H1 (cell line): ENCODE results near the gene PA2G4. TPM values are rescaled to one million over a fixed set of nuclear protein-coding genes. Genes with fewer than 3 reads are reported as not detected.

Experiments
- CTCF ChIA-PET: fragments of 300-600 bp; sonication (Branson Sonifier 250); formaldehyde crosslinking; loops from one replicate; lab custom pipeline; 2021; ENCODE audit not compliant: partially characterized antibody; lab: Charles Lee
- POLR2A ChIA-PET: fragments of 300-600 bp; sonication (Branson Sonifier 250); formaldehyde crosslinking; loops from one replicate; lab custom pipeline; 2021; ENCODE audit warnings: inconsistent platforms; ENCODE audit not compliant: partially characterized antibody; lab: Charles Lee
- DNase-seq, 2 experiments: peaks; one replicate each; pipeline versions ENCODE4 v3.0.0 to v3.0.0-alpha.2; 2010 to 2022; ENCODE audit warnings: low spot score in 2 of 2, low read depth in 1 of 2, mixed read lengths in 1 of 2
- FAIRE-seq: peaks from 2 replicates; lab custom pipeline; 2011; peaks lifted over from hg19 to GRCh38; lab: Jason Lieb, UNC
- H2AFZ ChIP-seq: 2 replicates; pipeline ENCODE4 v1.8.1; 2012; ENCODE audit warnings: low read length, inconsistent platforms
- H2AK5ac ChIP-seq: 2 replicates; pipeline ENCODE4 v1.6.1; 2013; ENCODE audit warnings: low read depth, low read length
- H2BK120ac ChIP-seq: replicated peaks from 2 replicates; pipeline ENCODE3; 2013; ENCODE audit warnings: low read depth, low read length, inconsistent platforms
- H2BK12ac ChIP-seq: 2 replicates; pipeline ENCODE4 v1.6.1; 2013; ENCODE audit warnings: low read depth, low read length
- H2BK15ac ChIP-seq: 2 replicates; pipeline ENCODE4 v1.6.1; 2013; ENCODE audit warnings: low read length
- H2BK20ac ChIP-seq: 2 replicates; pipeline ENCODE4 v1.6.1; 2013; ENCODE audit warnings: low read length
- H2BK5ac ChIP-seq: 2 replicates; pipeline ENCODE4 v1.6.1; 2013; ENCODE audit warnings: low read depth, low read length
- H3K14ac ChIP-seq: 2 replicates; pipeline ENCODE4 v1.6.1; 2013; ENCODE audit warnings: inconsistent platforms; ENCODE audit not compliant: insufficient read length
- H3K18ac ChIP-seq: 2 replicates; pipeline ENCODE4 v1.6.1; 2013; ENCODE audit warnings: low read length; ENCODE audit errors: extremely low read depth
- H3K23ac ChIP-seq: 2 replicates; pipeline ENCODE4 v1.6.1; 2013; ENCODE audit warnings: inconsistent platforms; ENCODE audit not compliant: insufficient read length
- H3K23me2 ChIP-seq: 2 replicates; pipeline ENCODE4 v1.6.1; 2013; ENCODE audit warnings: low read depth, low read length
- H3K27ac ChIP-seq: 2 replicates; pipeline ENCODE4 v1.6.1; 2011; ENCODE audit warnings: low read depth, low read length, inconsistent platforms
- H3K27me3 ChIP-seq, 4 experiments: replicated peaks in 1 of 4; 1 replicate in 1 of 4; 2 replicates in 3 of 4; pipeline versions ENCODE4 v1.6.1 to v1.8.1; 2011 to 2013; ENCODE audit warnings: low read length in 3 of 4, mild to moderate bottlenecking in 3 of 4, inconsistent platforms in 2 of 4, mixed read lengths in 2 of 4, moderate library complexity in 1 of 4; ENCODE audit not compliant: control insufficient read depth in 3 of 4, insufficient read depth in 3 of 4; ENCODE audit errors: extremely low read depth in 1 of 4
- H3K36me3 ChIP-seq, 4 experiments: 2 replicates each; pipeline versions ENCODE4 v1.6.1 to v1.8.1; 2011 to 2013; ENCODE audit warnings: mild to moderate bottlenecking in 4 of 4, low read length in 3 of 4, moderate library complexity in 2 of 4, control low read depth in 1 of 4, inconsistent platforms in 1 of 4; ENCODE audit not compliant: insufficient read depth in 4 of 4, control insufficient read depth in 2 of 4
- H3K4ac ChIP-seq: replicated peaks from 2 replicates; pipeline ENCODE3; 2013; ENCODE audit warnings: low read length, low read depth, mixed read lengths, inconsistent platforms; ENCODE audit not compliant: insufficient read length
- H3K4me1 ChIP-seq, 4 experiments: replicated peaks in 1 of 4; 1 replicate in 1 of 4; 2 replicates in 3 of 4; pipeline versions ENCODE4 v1.6.1 to v1.8.1; 2011 to 2013; ENCODE audit warnings: low read length in 3 of 4, inconsistent platforms in 2 of 4, mixed read lengths in 1 of 4; ENCODE audit not compliant: insufficient read depth in 4 of 4, control insufficient read depth in 3 of 4
- H3K4me2 ChIP-seq, 2 experiments: 2 replicates each; pipeline versions ENCODE4 v1.6.1 to v1.8.1; 2011 to 2013; ENCODE audit warnings: low read depth in 2 of 2, low read length in 2 of 2, control low read depth in 1 of 2, inconsistent platforms in 1 of 2, mild to moderate bottlenecking in 1 of 2; ENCODE audit not compliant: insufficient read depth in 1 of 2
- H3K4me3 ChIP-seq, 4 experiments: fragments of 200-600, 300-600 bp in 1 of 4; sonication (generic), shearing (Covaris generic), sonication (Bioruptor Twin) in 1 of 4; 2 replicates each; pipeline versions ENCODE4 v1.5.1 to v1.8.1; 2011 to 2016; ENCODE audit warnings: low read length in 4 of 4, low read depth in 3 of 4, control low read depth in 2 of 4, inconsistent platforms in 2 of 4, mild to moderate bottlenecking in 2 of 4, mixed read lengths in 1 of 4, moderate library complexity in 1 of 4; ENCODE audit not compliant: insufficient read depth in 2 of 4; ENCODE audit errors: extremely low read depth in 1 of 4
- H3K56ac ChIP-seq: replicated peaks from 2 replicates; pipeline ENCODE3; 2013; ENCODE audit warnings: low read depth, mild to moderate bottlenecking, mixed read lengths, low read length, inconsistent platforms; ENCODE audit not compliant: insufficient read length
- H3K79me1 ChIP-seq: 2 replicates; pipeline ENCODE4 v1.6.1; 2013; ENCODE audit warnings: low read depth, low read length, control low read depth
- H3K79me2 ChIP-seq, 2 experiments: 2 replicates each; pipeline versions ENCODE4 v1.6.1 to v1.8.1; 2012 to 2013; ENCODE audit warnings: low read length in 2 of 2, mild to moderate bottlenecking in 2 of 2, inconsistent platforms in 1 of 2; ENCODE audit not compliant: insufficient read depth in 2 of 2, control insufficient read depth in 1 of 2
- H3K9ac ChIP-seq, 4 experiments: replicated peaks in 1 of 4; 1 replicate in 1 of 4; 2 replicates in 3 of 4; pipeline versions ENCODE4 v1.6.1 to v1.8.1; 2011 to 2013; ENCODE audit warnings: low read depth in 3 of 4, low read length in 3 of 4, control low read depth in 2 of 4, mild to moderate bottlenecking in 2 of 4, moderate library complexity in 2 of 4, inconsistent platforms in 1 of 4; ENCODE audit errors: extremely low read depth in 1 of 4
- H3K9me3 ChIP-seq, 2 experiments: 2 replicates each; pipeline versions ENCODE4 v1.6.1 to v1.8.1; 2012 to 2013; ENCODE audit warnings: mild to moderate bottlenecking in 2 of 2, moderate library complexity in 2 of 2, control low read depth in 1 of 2, inconsistent platforms in 1 of 2, low read depth in 1 of 2, low read length in 1 of 2, mixed read lengths in 1 of 2; ENCODE audit not compliant: insufficient read depth in 2 of 2
- H4K20me1 ChIP-seq, 2 experiments: replicated peaks in 1 of 2; 2 replicates each; pipeline versions ENCODE3 to v1.8.1; 2011 to 2013; ENCODE audit warnings: inconsistent platforms in 2 of 2, low read length in 2 of 2, mild to moderate bottlenecking in 1 of 2; ENCODE audit not compliant: insufficient read depth in 2 of 2, control insufficient read depth in 1 of 2
- H4K5ac ChIP-seq: 2 replicates; pipeline ENCODE4 v1.6.1; 2013; ENCODE audit warnings: low read length, low read depth, mixed read lengths, inconsistent platforms; ENCODE audit not compliant: insufficient read length
- H4K8ac ChIP-seq: 2 replicates; pipeline ENCODE4 v1.8.0; 2013; ENCODE audit warnings: mild to moderate bottlenecking, moderate library complexity, low read length, inconsistent platforms; ENCODE audit not compliant: insufficient read depth; ENCODE audit errors: extremely low read depth
- H4K91ac ChIP-seq: replicated peaks from 2 replicates; pipeline ENCODE3; 2013; ENCODE audit warnings: low read length, mixed read lengths, inconsistent platforms; ENCODE audit not compliant: insufficient read length
- CBX5 ChIP-seq: fragments of 300-800, 300-1000 bp; sonication (generic); IDR thresholded peaks from 2 replicates; pipeline ENCODE4 v1.7.1; 2016; ENCODE audit warnings: antibody characterized with exemption, low read length, low read depth
- CHD2 ChIP-seq: IDR thresholded peaks from 2 replicates; pipeline ENCODE4 v1.6.1; 2012; ENCODE audit warnings: low read length, improper control_type of control experiment
- GTF2F1 ChIP-seq: IDR thresholded peaks from 2 replicates; pipeline ENCODE4 v1.6.1; 2012; ENCODE audit warnings: low read depth, low read length, improper control_type of control experiment, borderline replicate concordance
- JUN ChIP-seq: IDR thresholded peaks from 2 replicates; pipeline ENCODE4 v1.6.1; 2011; ENCODE audit warnings: low read depth, mild to moderate bottlenecking, improper control_type of control experiment, low read length
- PHF8 ChIP-seq: fragments of 200-600 bp; sonication (generic); conservative IDR thresholded peaks from 2 replicates; pipeline ENCODE4 v1.7.1; 2012; ENCODE audit warnings: low read depth, mild to moderate bottlenecking, inconsistent platforms, low read length, moderate library complexity
- RAD21 ChIP-seq, 2 experiments: IDR thresholded peaks in 1 of 2; conservative IDR thresholded peaks in 1 of 2; 2 replicates each; pipeline ENCODE4 v1.6.1; 2011; ENCODE audit warnings: low read depth in 2 of 2, low read length in 2 of 2, improper control_type of control experiment in 1 of 2, inconsistent platforms in 1 of 2, mild to moderate bottlenecking in 1 of 2, moderate library complexity in 1 of 2
- RBBP5 ChIP-seq: IDR thresholded peaks from 2 replicates; pipeline ENCODE4 v1.7.1; 2012; ENCODE audit warnings: low read depth, mild to moderate bottlenecking, inconsistent platforms, low read length, moderate library complexity, borderline replicate concordance
- SAP30 ChIP-seq: fragments of 300-600 bp; sonication (generic); IDR thresholded peaks from 2 replicates; pipeline ENCODE4 v1.7.1; 2012; ENCODE audit warnings: low read length, moderate library complexity, mild to moderate bottlenecking, inconsistent platforms; ENCODE audit not compliant: insufficient read depth, insufficient replicate concordance
- SP1 ChIP-seq: IDR thresholded peaks from 2 replicates; pipeline ENCODE4 v1.6.1; 2011; ENCODE audit warnings: low read depth, low read length
- SP2 ChIP-seq: IDR thresholded peaks from 2 replicates; pipeline ENCODE4 v1.6.1; 2012; ENCODE audit warnings: mild to moderate bottlenecking, low read length, inconsistent platforms
- SUZ12 ChIP-seq: fragments of 200-600 bp; sonication (generic); IDR thresholded peaks from 2 replicates; pipeline ENCODE4 v1.6.1; 2012; ENCODE audit warnings: mild to moderate bottlenecking, inconsistent platforms, low read length, moderate library complexity, mixed read lengths
- TCF12 ChIP-seq: IDR thresholded peaks from 2 replicates; pipeline ENCODE4 v1.6.1; 2011; ENCODE audit warnings: low read depth, mild to moderate bottlenecking, low read length
- WGBS, 2 experiments: shearing (Covaris generic) in 1 of 2; methylation state at CpG; one replicate each; pipeline versions ENCODE4 v1.1.6 to v1.1.7; 2013 to 2015; ENCODE audit warnings: low lambda C conversion rate in 2 of 2, mixed read lengths in 2 of 2, inconsistent platforms in 1 of 2, low coverage in 1 of 2, missing lambda C conversion rate in 1 of 2; ENCODE audit not compliant: insufficient replicate concordance in 2 of 2, insufficient coverage in 1 of 2, insufficient read length in 1 of 2; ENCODE audit errors: extremely low coverage in 1 of 2, missing lambda C conversion rate in 1 of 2; 5-methylcytosine and 5-hydroxymethylcytosine counted together
- polyA plus RNA-seq, 7 experiments: library from polyadenylated mRNA; depleted of rRNA in 3 of 7; stranded (reverse) in 5 of 7; unstranded in 2 of 7; fragments of >200 nt in 5 of 7; fragments of 200-250 nt in 2 of 7; gene quantifications; 1 replicate in 5 of 7; 2 replicates in 1 of 7; 4 replicates in 1 of 7; pipeline versions ENCODE4 v1.2.1 to v1.2.3, GENCODE V29; 2011 to 2013; ENCODE audit warnings: missing spikeins in 2 of 7, mixed read lengths in 2 of 7
- total RNA-seq: library from RNA; stranded (reverse); fragmentation: NEBNext Ultra II Directional; extraction: Animal tissue kit (Norgen Biotek cat#: 25700); gene quantifications from 2 replicates; pipeline ENCODE4 v1.2.1, GENCODE V29; 2021

Gene PA2G4
- total and polyA plus RNA-seq, 2 of the 8 experiments (the other 6 are each of a cell fraction or from before 2014, with no cell fraction given), result 159 to 242 TPM

- Histone ChIP-seq H3K23me2 (peaks cover 5% of the 10 kb centered on the region), H4K8ac (peak overlapping the region; percentile 7; the same call in 1 of the 2 replicates), H3K27me3 (no peaks in the 10 kb centered on the region; a peak in 1 of 7 replicates), H3K14ac (no peak overlapping the region), H4K91ac (no peak overlapping the region), H3K18ac (peak overlapping the region; percentile 81), H3K79me1 (0 out of 2 replicates have a peak, but pooled peaks cover 2% of the 10 kb centered on the region), H3K4me2 (peak overlapping the region; percentile 67 to 70), H3K4me3 (peak overlapping the region; percentile 66 to 84 (median 82)), H3K9me3 (no peaks in the 10 kb centered on the region), H2AK5ac (no peak overlapping the region; the same call in 1 of the 2 replicates), H2BK5ac (0 out of 2 replicates have a peak overlapping the region, but pooled peaks have one; percentile 44), H2BK12ac (no peak overlapping the region), H3K36me3 (peaks cover 3 to 13% (median 4%) of the 10 kb centered on the region in 4 experiments; a peak in 6 of 8 replicates), H2AFZ (0 out of 2 replicates have a peak overlapping the region, but pooled peaks have one; percentile 5), H4K5ac (peak overlapping the region; percentile 53), H3K4me1 (peaks cover 0 to 10% (median 8%) of the 10 kb centered on the region in 4 experiments; a peak in 5 of 7 replicates), H2BK120ac (no peak overlapping the region), H3K27ac (no peak overlapping the region), H3K4ac (no peak overlapping the region), H3K9ac (peak overlapping the region in 3 of 4 experiments; percentile 55 to 69 (median 57); a peak in 6 of 7 replicates), H4K20me1 (no peaks in the 10 kb centered on the region), H3K79me2 (peaks cover 0 to 6% of the 10 kb centered on the region in 2 experiments; a peak in 1 of 4 replicates), H3K56ac (peak overlapping the region; percentile 47), H2BK20ac (no peak overlapping the region), H3K23ac (no peak overlapping the region), H2BK15ac (0 out of 2 replicates have a peak overlapping the region, but pooled peaks have one; percentile 46)
- peak in 1 of 2 experiments; percentile 77 for DNase-seq
- WGBS, 2 experiments, result 17% methylated on average over 12 of the region's 12 CpGs; no CpG with 5 or more reads in 1 of the 2 experiments
- ChIA-PET CTCF (interaction anchor here (0.9 to 3.9 kb wide), 9 partner anchors 10 to 55 kb away, joined by 3 to 22 read pairs (median 4); partner anchors contain the start of genes ESYT1 and ZC3H10), POLR2A (interaction anchor here (0.7 to 5.9 kb wide), 16 partner anchors 9 to 960 kb away, joined by 3 to 43 read pairs (median 7); partner anchors contain the start of genes ESYT1, PA2G4, RNF41 and RPL41)
- FAIRE-seq, result no peak
- no peak for TF ChIP-seq SUZ12
- TF ChIP-seq SP1, result 0 out of 2 replicates have a peak, but pooled peaks have one; percentile 7
- no peak for TF ChIP-seq JUN
- no peak for TF ChIP-seq RBBP5
- TF ChIP-seq CBX5, result no peak
- no peak; the same call in 1 of the 2 replicates for TF ChIP-seq GTF2F1
- no peak for TF ChIP-seq CHD2
- TF ChIP-seq RAD21 (IDR thresholded peaks at IDR 0.05 in 1 of 2, conservative IDR thresholded peaks at IDR 0.05 in 1 of 2; ENCODE audit: low read depth in 2 of 2, low read length in 2 of 2), result peak; percentile 18 to 37; a peak in 2 of 4 replicates
- no peak for TF ChIP-seq TCF12
- TF ChIP-seq SAP30, result peak; percentile 35
- TF ChIP-seq SP2, result no peak
- TF ChIP-seq PHF8, result no peak
These were observed 47.3 kb downstream of the PA2G4 start for GRCh38 chr12:56151672-56152131.
